ENCODE results near the gene ZNF518B. TPM values are rescaled to one million over a fixed set of nuclear protein-coding genes. Genes with fewer than 3 reads are reported as not detected.
"Not testable (repeated sequence)": the region's sequence is repeated elsewhere in the genome, so short reads cannot be mapped to it uniquely, and the experiment has no call there.

ZNF518B gene
- total and polyA plus RNA-seq, 2 of the 13 experiments (the other 11 are each of a cell fraction or from before 2014, with no cell fraction given), result 0.02 TPM; not detected in 1

DNA sequence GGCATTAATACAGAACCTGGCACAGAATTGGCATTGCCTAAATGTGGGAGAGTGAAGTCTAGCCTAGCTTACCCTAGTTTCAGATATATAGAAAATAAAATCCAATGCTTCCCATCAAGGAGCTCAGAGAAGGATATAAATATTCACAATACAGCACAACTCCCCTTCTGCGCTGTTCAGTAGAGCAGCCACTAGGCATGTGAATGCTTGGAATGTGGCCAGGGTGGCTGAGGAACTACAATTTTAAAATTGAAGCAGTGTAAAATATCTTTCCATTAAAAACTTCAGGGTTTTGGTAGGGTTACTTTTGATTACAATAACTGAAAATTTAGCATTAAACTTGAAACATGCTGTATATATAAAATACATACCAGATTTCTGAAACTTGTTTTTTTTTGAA lies 19.5 kb downstream of the ZNF518B start:
- WGBS (ENCODE audit: low lambda C conversion rate), result 43% methylated on average over 1 of the region's 1 CpG
- no TSS peak for BruUV-seq (replicated peaks)
- intact Hi-C loops (cut with micrococcal nuclease; ENCODE audit: unreplicated experiment) (no loop called here), in situ Hi-C loops (cut with HindIII; ENCODE audit: extremely low pct_ligation_motif_present, low pct_unique_long_range_greater_than_20kb) (no loop called here)
- FAIRE-seq (no peak), DNase-seq (ENCODE audit: low spot score) (no peak), ATAC-seq (no peak)
- Histone ChIP-seq H3K36me3 (replicated peaks in 1 of 2; ENCODE audit: control insufficient read depth in 1 of 2, insufficient read depth in 2 of 2, low read length in 2 of 2) (no peaks in the 10 kb centered on the region), H2AFZ (ENCODE audit: low read length) (no peak overlapping the region), H3K4me2 (ENCODE audit: low read depth, low read length) (no peak overlapping the region), H3K4me3 (replicated peaks in 1 of 3; ENCODE audit: insufficient read depth in 1 of 3, low read depth in 2 of 3, low read length in 3 of 3) (no peak overlapping the region), H4K20me1 (ENCODE audit: insufficient read depth, low read length) (no peaks in the 10 kb centered on the region), H3K9ac (ENCODE audit: insufficient read depth, low read depth, low read length) (no peak overlapping the region), H3K79me2 (ENCODE audit: insufficient read depth, low read length) (no peaks in the 10 kb centered on the region), H3K4me1 (ENCODE audit: insufficient read depth, low read length) (no peaks in the 10 kb centered on the region), H3K27ac (ENCODE audit: extremely low read length, insufficient read depth, low read length) (no peak overlapping the region), H3K27me3 (ENCODE audit: control insufficient read depth in 1 of 2, insufficient read depth in 2 of 2, low read length in 2 of 2) (0 out of 5 replicates have a peak, but pooled peaks cover 0 to 6% of the 10 kb centered on the region in 2 experiments), H3K9me3 (ENCODE audit: low read length) (no peaks in the 10 kb centered on the region)
- TF ChIP-seq, protein P1, sequence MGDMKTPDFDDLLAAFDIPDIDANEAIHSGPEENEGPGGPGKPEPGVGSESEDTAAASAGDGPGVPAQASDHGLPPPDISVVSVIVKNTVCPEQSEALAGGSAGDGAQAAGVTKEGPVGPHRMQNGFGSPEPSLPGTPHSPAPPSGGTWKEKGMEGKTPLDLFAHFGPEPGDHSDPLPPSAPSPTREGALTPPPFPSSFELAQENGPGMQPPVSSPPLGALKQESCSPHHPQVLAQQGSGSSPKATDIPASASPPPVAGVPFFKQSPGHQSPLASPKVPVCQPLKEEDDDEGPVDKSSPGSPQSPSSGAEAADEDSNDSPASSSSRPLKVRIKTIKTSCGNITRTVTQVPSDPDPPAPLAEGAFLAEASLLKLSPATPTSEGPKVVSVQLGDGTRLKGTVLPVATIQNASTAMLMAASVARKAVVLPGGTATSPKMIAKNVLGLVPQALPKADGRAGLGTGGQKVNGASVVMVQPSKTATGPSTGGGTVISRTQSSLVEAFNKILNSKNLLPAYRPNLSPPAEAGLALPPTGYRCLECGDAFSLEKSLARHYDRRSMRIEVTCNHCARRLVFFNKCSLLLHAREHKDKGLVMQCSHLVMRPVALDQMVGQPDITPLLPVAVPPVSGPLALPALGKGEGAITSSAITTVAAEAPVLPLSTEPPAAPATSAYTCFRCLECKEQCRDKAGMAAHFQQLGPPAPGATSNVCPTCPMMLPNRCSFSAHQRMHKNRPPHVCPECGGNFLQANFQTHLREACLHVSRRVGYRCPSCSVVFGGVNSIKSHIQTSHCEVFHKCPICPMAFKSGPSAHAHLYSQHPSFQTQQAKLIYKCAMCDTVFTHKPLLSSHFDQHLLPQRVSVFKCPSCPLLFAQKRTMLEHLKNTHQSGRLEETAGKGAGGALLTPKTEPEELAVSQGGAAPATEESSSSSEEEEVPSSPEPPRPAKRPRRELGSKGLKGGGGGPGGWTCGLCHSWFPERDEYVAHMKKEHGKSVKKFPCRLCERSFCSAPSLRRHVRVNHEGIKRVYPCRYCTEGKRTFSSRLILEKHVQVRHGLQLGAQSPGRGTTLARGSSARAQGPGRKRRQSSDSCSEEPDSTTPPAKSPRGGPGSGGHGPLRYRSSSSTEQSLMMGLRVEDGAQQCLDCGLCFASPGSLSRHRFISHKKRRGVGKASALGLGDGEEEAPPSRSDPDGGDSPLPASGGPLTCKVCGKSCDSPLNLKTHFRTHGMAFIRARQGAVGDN (CRISPR knock-in tag; IDR thresholded peaks at IDR 0.05), result no peak
- TF ChIP-seq, protein P2, sequence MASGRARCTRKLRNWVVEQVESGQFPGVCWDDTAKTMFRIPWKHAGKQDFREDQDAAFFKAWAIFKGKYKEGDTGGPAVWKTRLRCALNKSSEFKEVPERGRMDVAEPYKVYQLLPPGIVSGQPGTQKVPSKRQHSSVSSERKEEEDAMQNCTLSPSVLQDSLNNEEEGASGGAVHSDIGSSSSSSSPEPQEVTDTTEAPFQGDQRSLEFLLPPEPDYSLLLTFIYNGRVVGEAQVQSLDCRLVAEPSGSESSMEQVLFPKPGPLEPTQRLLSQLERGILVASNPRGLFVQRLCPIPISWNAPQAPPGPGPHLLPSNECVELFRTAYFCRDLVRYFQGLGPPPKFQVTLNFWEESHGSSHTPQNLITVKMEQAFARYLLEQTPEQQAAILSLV (CRISPR knock-in tag; IDR thresholded peaks at IDR 0.05; ENCODE audit: borderline replicate concordance), result no peak
- no peak for TF ChIP-seq TBX3 (IDR thresholded peaks at IDR 0.05; ENCODE audit: borderline replicate concordance)
- TF ChIP-seq ZFP62 (CRISPR knock-in tag; IDR thresholded peaks at IDR 0.05), result no peak
- TF ChIP-seq, protein P3, sequence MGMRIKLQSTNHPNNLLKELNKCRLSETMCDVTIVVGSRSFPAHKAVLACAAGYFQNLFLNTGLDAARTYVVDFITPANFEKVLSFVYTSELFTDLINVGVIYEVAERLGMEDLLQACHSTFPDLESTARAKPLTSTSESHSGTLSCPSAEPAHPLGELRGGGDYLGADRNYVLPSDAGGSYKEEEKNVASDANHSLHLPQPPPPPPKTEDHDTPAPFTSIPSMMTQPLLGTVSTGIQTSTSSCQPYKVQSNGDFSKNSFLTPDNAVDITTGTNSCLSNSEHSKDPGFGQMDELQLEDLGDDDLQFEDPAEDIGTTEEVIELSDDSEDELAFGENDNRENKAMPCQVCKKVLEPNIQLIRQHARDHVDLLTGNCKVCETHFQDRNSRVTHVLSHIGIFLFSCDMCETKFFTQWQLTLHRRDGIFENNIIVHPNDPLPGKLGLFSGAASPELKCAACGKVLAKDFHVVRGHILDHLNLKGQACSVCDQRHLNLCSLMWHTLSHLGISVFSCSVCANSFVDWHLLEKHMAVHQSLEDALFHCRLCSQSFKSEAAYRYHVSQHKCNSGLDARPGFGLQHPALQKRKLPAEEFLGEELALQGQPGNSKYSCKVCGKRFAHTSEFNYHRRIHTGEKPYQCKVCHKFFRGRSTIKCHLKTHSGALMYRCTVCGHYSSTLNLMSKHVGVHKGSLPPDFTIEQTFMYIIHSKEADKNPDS (CRISPR knock-in tag; IDR thresholded peaks at IDR 0.05), result no peak
- TF ChIP-seq, protein P4, sequence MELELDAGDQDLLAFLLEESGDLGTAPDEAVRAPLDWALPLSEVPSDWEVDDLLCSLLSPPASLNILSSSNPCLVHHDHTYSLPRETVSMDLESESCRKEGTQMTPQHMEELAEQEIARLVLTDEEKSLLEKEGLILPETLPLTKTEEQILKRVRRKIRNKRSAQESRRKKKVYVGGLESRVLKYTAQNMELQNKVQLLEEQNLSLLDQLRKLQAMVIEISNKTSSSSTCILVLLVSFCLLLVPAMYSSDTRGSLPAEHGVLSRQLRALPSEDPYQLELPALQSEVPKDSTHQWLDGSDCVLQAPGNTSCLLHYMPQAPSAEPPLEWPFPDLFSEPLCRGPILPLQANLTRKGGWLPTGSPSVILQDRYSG (CRISPR knock-in tag; IDR thresholded peaks at IDR 0.05), result no peak
- TF ChIP-seq, protein P5, sequence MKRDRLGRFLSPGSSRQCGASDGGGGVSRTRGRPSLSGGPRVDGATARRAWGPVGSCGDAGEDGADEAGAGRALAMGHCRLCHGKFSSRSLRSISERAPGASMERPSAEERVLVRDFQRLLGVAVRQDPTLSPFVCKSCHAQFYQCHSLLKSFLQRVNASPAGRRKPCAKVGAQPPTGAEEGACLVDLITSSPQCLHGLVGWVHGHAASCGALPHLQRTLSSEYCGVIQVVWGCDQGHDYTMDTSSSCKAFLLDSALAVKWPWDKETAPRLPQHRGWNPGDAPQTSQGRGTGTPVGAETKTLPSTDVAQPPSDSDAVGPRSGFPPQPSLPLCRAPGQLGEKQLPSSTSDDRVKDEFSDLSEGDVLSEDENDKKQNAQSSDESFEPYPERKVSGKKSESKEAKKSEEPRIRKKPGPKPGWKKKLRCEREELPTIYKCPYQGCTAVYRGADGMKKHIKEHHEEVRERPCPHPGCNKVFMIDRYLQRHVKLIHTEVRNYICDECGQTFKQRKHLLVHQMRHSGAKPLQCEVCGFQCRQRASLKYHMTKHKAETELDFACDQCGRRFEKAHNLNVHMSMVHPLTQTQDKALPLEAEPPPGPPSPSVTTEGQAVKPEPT (CRISPR knock-in tag; IDR thresholded peaks at IDR 0.05; ENCODE audit: low read depth), result no peak
- ChIA-PET POLR2A (no interaction called here), CTCF (ENCODE audit: low intra/inter-chr PET ratio, low total read pairs) (no interaction called here)

- POLR2A ChIA-PET; H3K9me3 ChIP-seq (ENCODE audit: low read length); H4K20me1 ChIP-seq (ENCODE audit: insufficient read depth, low read length); in situ Hi-C loops (cut with HindIII; ENCODE audit: extremely low pct_ligation_motif_present, low pct_unique_long_range_greater_than_20kb); BruUV-seq (replicated peaks); H3K4me3 ChIP-seq (replicated peaks in 1 of 3; ENCODE audit: insufficient read depth in 1 of 3, low read depth in 2 of 3, low read length in 3 of 3); H3K4me1 ChIP-seq (ENCODE audit: insufficient read depth, low read length); H3K9ac ChIP-seq (ENCODE audit: insufficient read depth, low read depth, low read length); H3K4me2 ChIP-seq (ENCODE audit: low read depth, low read length); ATAC-seq; H3K36me3 ChIP-seq (replicated peaks in 1 of 2; ENCODE audit: control insufficient read depth in 1 of 2, insufficient read depth in 2 of 2, low read length in 2 of 2); intact Hi-C loops (cut with micrococcal nuclease; ENCODE audit: unreplicated experiment); H2AFZ ChIP-seq (ENCODE audit: low read length); FAIRE-seq; CTCF ChIA-PET (ENCODE audit: low intra/inter-chr PET ratio, low total read pairs); H3K27me3 ChIP-seq (ENCODE audit: control insufficient read depth in 1 of 2, insufficient read depth in 2 of 2, low read length in 2 of 2); H3K79me2 ChIP-seq (ENCODE audit: insufficient read depth, low read length); DNase-seq (ENCODE audit: low spot score); H3K27ac ChIP-seq (ENCODE audit: extremely low read length, insufficient read depth, low read length): not testable (repeated sequence)
- WGBS (ENCODE audit: low lambda C conversion rate), result 0% methylated on average over 3 of the region's 8 CpGs
Observed at GRCh38 chr4:10427680-10428079, 29.5 kb downstream of the ZNF518B start.
